Fibroblast of the aortic adventitia (primary cell): Measurements from ENCODE around the gene CNFN. TPM values are rescaled to one million over a fixed set of nuclear protein-coding genes. Genes with fewer than 3 reads are reported as not detected.

Source experiments
- DNase-seq: peaks from one replicate; pipeline ENCODE4 v3.0.0-alpha.2; 2010; ENCODE audit warnings: low read depth
- H3K4me3 ChIP-seq: 2 replicates; pipeline ENCODE4 v1.5.1; 2011; ENCODE audit warnings: low read depth, mild to moderate bottlenecking, control low read depth, low read length, moderate library complexity
- CTCF ChIP-seq: IDR thresholded peaks from 2 replicates; pipeline ENCODE4 v1.5.1; 2011; ENCODE audit warnings: mild to moderate bottlenecking, low read length, control low read depth, inconsistent platforms; ENCODE audit not compliant: insufficient read depth
- total RNA-seq: library from RNA; depleted of rRNA; stranded (reverse); fragments of >200 nt; gene quantifications from 2 replicates; pipeline ENCODE4 v1.2.3, GENCODE V29; 2012; ENCODE audit warnings: low replicate concordance

Gene CNFN
- total RNA-seq, 1 donor = not detected

GRCh38 chr19:42396381-42397262, 6.5 kb upstream of the CNFN start:
- no peak for TF ChIP-seq CTCF
- DNase-seq = peak; percentile 99
- H3K4me3 ChIP-seq = peak overlapping the region; percentile 72

GRCh38 chr19:42394751-42395150, 4.7 kb upstream of the CNFN start:
- DNase-seq = no peak
- no peak for TF ChIP-seq CTCF

GRCh38 chr19:42392165-42392564, 2.1 kb upstream of the CNFN start:
- no peak for DNase-seq
- no peak for TF ChIP-seq CTCF
- H3K4me3 ChIP-seq = no peak overlapping the region

More at GRCh38 chr19:42394751-42395150, 4.7 kb upstream of the CNFN start:
- H3K4me3 ChIP-seq = no peak overlapping the region

GRCh38 chr19:42388851-42389489, 1.1 kb downstream of the CNFN start:
- no peak for TF ChIP-seq CTCF
- no peak overlapping the region for H3K4me3 ChIP-seq
- DNase-seq = no peak

- peak; percentile 54 for TF ChIP-seq CTCF
- H3K4me3 ChIP-seq = peak overlapping the region; percentile 56
- peak; percentile 33 for DNase-seq
Measured at GRCh38 chr19:42386974-42387707, 3.0 kb downstream of the CNFN start.

- no peak for DNase-seq
- H3K4me3 ChIP-seq = no peak overlapping the region
- no peak for TF ChIP-seq CTCF
Measured at GRCh38 chr19:42380155-42380554, 9.9 kb downstream of the CNFN start.
